NOMO-1 treated with DMSO at 0.1 percent for 48 hours (cell line): ENCODE results near the gene DTNA.

Source experiments
- DNase-seq: peaks from one replicate; lab custom pipeline; 2025; ENCODE audit not compliant: unreplicated experiment; lab: John Stamatoyannopoulos, UW

The DTNA gene

GRCh38 chr18:34805103-34805877, 95.2 kb downstream of the DTNA start:
- no peak for DNase-seq

- no peak for DNase-seq
Observed at GRCh38 chr18:34805878-34806351, 95.8 kb downstream of the DTNA start.

GRCh38 chr18:34806527-34806926, 96.4 kb downstream of the DTNA start:
- DNase-seq: no peak

- no peak for DNase-seq
Observed at GRCh38 chr18:34807106-34807796, 97.2 kb downstream of the DTNA start.

- no peak for DNase-seq
Observed at GRCh38 chr18:34808389-34808788, 98.3 kb downstream of the DTNA start.

GRCh38 chr18:34809451-34810072, 99.5 kb downstream of the DTNA start:
- no peak for DNase-seq

- DNase-seq: no peak
Observed at GRCh38 chr18:34816183-34816582, 106.1 kb downstream of the DTNA start.

- DNase-seq: no peak
Observed at GRCh38 chr18:34817636-34818035, 107.5 kb downstream of the DTNA start.

GRCh38 chr18:34818064-34818463, 108.0 kb downstream of the DTNA start:
- DNase-seq: no peak

GRCh38 chr18:34820360-34821065, 110.4 kb downstream of the DTNA start:
- no peak for DNase-seq

- no peak for DNase-seq
Observed at GRCh38 chr18:34821669-34822210, 111.6 kb downstream of the DTNA start.

- no peak for DNase-seq
Observed at GRCh38 chr18:34828093-34828492, 118.0 kb downstream of the DTNA start.

- no peak for DNase-seq
Observed at GRCh38 chr18:34834897-34835296, 124.8 kb downstream of the DTNA start.

- no peak for DNase-seq
Observed at GRCh38 chr18:34835466-34835865, 125.4 kb downstream of the DTNA start.

- no peak for DNase-seq
Observed at GRCh38 chr18:34837769-34838272, 127.7 kb downstream of the DTNA start.

- DNase-seq: no peak
Observed at GRCh38 chr18:34838669-34839068, 128.6 kb downstream of the DTNA start.

- no peak for DNase-seq
Observed at GRCh38 chr18:34840256-34840826, 130.2 kb downstream of the DTNA start.

GRCh38 chr18:34841891-34842290, 131.8 kb downstream of the DTNA start:
- no peak for DNase-seq

GRCh38 chr18:34844072-34844471, 134.0 kb downstream of the DTNA start:
- DNase-seq: no peak

GRCh38 chr18:34844732-34845459, 134.8 kb downstream of the DTNA start:
- DNase-seq: no peak
